ENCODE measurements around the gene GNL3.

- TF ChIP-seq CTCF (IDR thresholded peaks at IDR 0.05): peak in 1 of 6 experiments; percentile 2
- no peak for TF ChIP-seq POLR2A (IDR thresholded peaks at IDR 0.05)
Measured at GRCh38 chr3:52685285-52685708, 535 bp upstream of the GNL3 start.

All from esophagus squamous epithelium (tissue), 4 donors.